Subcutaneous adipose tissue (tissue), 4 donors: ENCODE data around the gene CYP11A1. TPM values are rescaled to one million over a fixed set of nuclear protein-coding genes. Genes with fewer than 3 reads are reported as not detected.

Experiments used
- CTCF ChIP-seq: fragments of 450-650 bp; IDR thresholded peaks from one replicate; pipeline ENCODE4 v1.5.1; 2016; ENCODE audit warnings: low read depth, mild to moderate bottlenecking, control low read depth, antibody characterized with exemption, moderate library complexity
- total RNA-seq, 4 donors: library from RNA; depleted of rRNA; stranded (reverse); fragments of >200 nt; gene quantifications; one replicate each; pipeline ENCODE4 v1.1.0, GENCODE V29; 2016

The CYP11A1 gene
- total RNA-seq, 4 donors from 2014 or later = 1.6 to 3.6 (median 2.5) TPM

- TF ChIP-seq CTCF = no peak
Measured at GRCh38 chr15:74412159-74412558, 44.7 kb upstream of the CYP11A1 start.

GRCh38 chr15:74411686-74412085 is 44.2 kb upstream of the CYP11A1 start:
- TF ChIP-seq CTCF = no peak

DNA sequence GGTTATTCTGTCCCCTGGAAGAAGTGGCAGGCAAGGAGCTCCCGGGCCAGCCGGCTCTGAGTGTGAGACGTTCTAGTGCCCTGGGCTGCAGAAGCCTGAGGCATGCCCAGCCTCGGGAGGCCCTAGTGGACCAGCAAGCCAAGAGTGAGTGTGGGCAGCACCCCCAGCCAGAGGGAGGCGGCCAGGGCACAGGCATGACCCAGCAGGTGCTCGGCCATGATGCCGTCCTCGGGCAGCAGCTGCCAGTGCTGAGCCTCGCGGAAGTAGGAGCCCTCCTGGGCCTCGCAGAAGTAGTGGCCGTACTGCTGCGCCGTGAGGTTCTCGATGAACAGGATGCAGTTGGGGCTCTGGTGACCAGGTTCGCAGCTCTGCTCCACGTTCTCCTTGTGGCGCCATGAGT is 43.1 kb upstream of the CYP11A1 start:
- no peak for TF ChIP-seq CTCF

- no peak for TF ChIP-seq CTCF
Measured at GRCh38 chr15:74409225-74409624, 41.8 kb upstream of the CYP11A1 start.

- TF ChIP-seq CTCF = no peak
Measured at GRCh38 chr15:74408815-74409214, 41.4 kb upstream of the CYP11A1 start.

DNA sequence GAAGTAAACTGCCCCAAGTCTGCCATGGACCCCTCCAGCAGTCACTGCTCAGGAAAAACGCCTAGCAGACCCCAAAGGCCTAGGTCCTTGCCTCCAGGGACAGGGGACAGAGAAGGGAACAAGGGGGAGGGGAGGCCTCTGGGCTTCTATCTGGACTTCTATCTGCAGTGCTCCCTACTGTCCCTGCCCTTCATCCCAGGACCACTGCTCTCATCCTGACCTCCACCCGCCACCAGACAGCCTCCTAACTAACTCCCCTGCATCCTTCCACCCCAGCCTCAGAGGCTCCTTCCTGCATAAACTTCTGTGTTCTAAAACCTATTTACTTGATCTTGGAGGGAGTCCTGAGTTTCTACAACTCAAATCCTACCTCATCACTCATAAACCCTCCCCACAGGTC is 40.9 kb upstream of the CYP11A1 start:
- TF ChIP-seq CTCF = no peak

GRCh38 chr15:74406992-74407705 is 39.7 kb upstream of the CYP11A1 start:
- TF ChIP-seq CTCF = no peak
